ENCODE data around the gene MYL5. TPM values are rescaled to one million over a fixed set of nuclear protein-coding genes. Genes with fewer than 3 reads are reported as not detected.
A peak's percentile ranks its signal among the peaks of the same experiment; 100 is the strongest.

Gene MYL5
- total RNA-seq, 1 experiment from 2014 or later: 8.5 TPM

GRCh38 chr4:683247-683897, 9.0 kb downstream of the MYL5 start:
- TF ChIP-seq, protein P1, sequence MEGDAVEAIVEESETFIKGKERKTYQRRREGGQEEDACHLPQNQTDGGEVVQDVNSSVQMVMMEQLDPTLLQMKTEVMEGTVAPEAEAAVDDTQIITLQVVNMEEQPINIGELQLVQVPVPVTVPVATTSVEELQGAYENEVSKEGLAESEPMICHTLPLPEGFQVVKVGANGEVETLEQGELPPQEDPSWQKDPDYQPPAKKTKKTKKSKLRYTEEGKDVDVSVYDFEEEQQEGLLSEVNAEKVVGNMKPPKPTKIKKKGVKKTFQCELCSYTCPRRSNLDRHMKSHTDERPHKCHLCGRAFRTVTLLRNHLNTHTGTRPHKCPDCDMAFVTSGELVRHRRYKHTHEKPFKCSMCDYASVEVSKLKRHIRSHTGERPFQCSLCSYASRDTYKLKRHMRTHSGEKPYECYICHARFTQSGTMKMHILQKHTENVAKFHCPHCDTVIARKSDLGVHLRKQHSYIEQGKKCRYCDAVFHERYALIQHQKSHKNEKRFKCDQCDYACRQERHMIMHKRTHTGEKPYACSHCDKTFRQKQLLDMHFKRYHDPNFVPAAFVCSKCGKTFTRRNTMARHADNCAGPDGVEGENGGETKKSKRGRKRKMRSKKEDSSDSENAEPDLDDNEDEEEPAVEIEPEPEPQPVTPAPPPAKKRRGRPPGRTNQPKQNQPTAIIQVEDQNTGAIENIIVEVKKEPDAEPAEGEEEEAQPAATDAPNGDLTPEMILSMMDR (IDR thresholded peaks at IDR 0.05; ENCODE audit: unreplicated experiment): no peak
- no peaks in the 10 kb centered on the region for H3K27me3 Mint-ChIP-seq (ENCODE audit: unreplicated experiment)
- no TSS peak for BruUV-seq (replicated peaks)
- H3K27ac Mint-ChIP-seq (ENCODE audit: unreplicated experiment): no peak overlapping the region
- H3K4me1 Mint-ChIP-seq (ENCODE audit: low read depth, unreplicated experiment): peaks cover 7% of the 10 kb centered on the region
- no peak for DNase-seq
- H3K9me3 Mint-ChIP-seq (ENCODE audit: low read depth, unreplicated experiment): no peaks in the 10 kb centered on the region
- intact Hi-C loops (cut with micrococcal nuclease; ENCODE audit: unreplicated experiment): no loop called here
- peaks cover 22% of the 10 kb centered on the region for H3K36me3 Mint-ChIP-seq (ENCODE audit: insufficient read depth, unreplicated experiment)
- no peak overlapping the region for H3K4me3 Mint-ChIP-seq (ENCODE audit: low read depth, unreplicated experiment)
- CTCF ChIA-PET: no interaction called here

- CTCF ChIA-PET: no interaction called here
- Mint-ChIP-seq H3K4me1 (ENCODE audit: low read depth, unreplicated experiment) (peaks cover 7% of the 10 kb centered on the region), H3K36me3 (ENCODE audit: insufficient read depth, unreplicated experiment) (peaks cover 18% of the 10 kb centered on the region), H3K27me3 (ENCODE audit: unreplicated experiment) (no peaks in the 10 kb centered on the region), H3K9me3 (ENCODE audit: low read depth, unreplicated experiment) (no peaks in the 10 kb centered on the region), H3K27ac (ENCODE audit: unreplicated experiment) (no peak overlapping the region), H3K4me3 (ENCODE audit: low read depth, unreplicated experiment) (no peak overlapping the region)
- peak; percentile 32 for DNase-seq
- TF ChIP-seq, protein P1 (IDR thresholded peaks at IDR 0.05; ENCODE audit: unreplicated experiment): peak; percentile 32
- BruUV-seq (replicated peaks): no TSS peak
- intact Hi-C loops (cut with micrococcal nuclease; ENCODE audit: unreplicated experiment): no loop called here
These were observed 9.8 kb downstream of the MYL5 start for GRCh38 chr4:683982-684622.

GRCh38 chr4:684623-685327, 10.4 kb downstream of the MYL5 start:
- no peak overlapping the region for H3K4me3 Mint-ChIP-seq (ENCODE audit: low read depth, unreplicated experiment)

GRCh38 chr4:685679-686412, 11.5 kb downstream of the MYL5 start:
- Mint-ChIP-seq H3K4me1 (ENCODE audit: low read depth, unreplicated experiment) (peaks cover 7% of the 10 kb centered on the region), H3K27me3 (ENCODE audit: unreplicated experiment) (no peaks in the 10 kb centered on the region), H3K9me3 (ENCODE audit: low read depth, unreplicated experiment) (no peaks in the 10 kb centered on the region), H3K4me3 (ENCODE audit: low read depth, unreplicated experiment) (no peak overlapping the region), H3K36me3 (ENCODE audit: insufficient read depth, unreplicated experiment) (peaks cover 11% of the 10 kb centered on the region), H3K27ac (ENCODE audit: unreplicated experiment) (no peak overlapping the region)
- TF ChIP-seq, protein P1 (IDR thresholded peaks at IDR 0.05; ENCODE audit: unreplicated experiment): no peak
- intact Hi-C loops (cut with micrococcal nuclease; ENCODE audit: unreplicated experiment): no loop called here
- BruUV-seq (replicated peaks): no TSS peak
- DNase-seq: no peak
- CTCF ChIA-PET: no interaction called here

More at GRCh38 chr4:684623-685327, 10.4 kb downstream of the MYL5 start:
- TF ChIP-seq, protein P1 (IDR thresholded peaks at IDR 0.05; ENCODE audit: unreplicated experiment): no peak
- H3K9me3 Mint-ChIP-seq (ENCODE audit: low read depth, unreplicated experiment): no peaks in the 10 kb centered on the region
- CTCF ChIA-PET: no interaction called here
- BruUV-seq (replicated peaks): no TSS peak
- no peak for DNase-seq
- H3K4me1 Mint-ChIP-seq (ENCODE audit: low read depth, unreplicated experiment): peaks cover 7% of the 10 kb centered on the region
- peaks cover 18% of the 10 kb centered on the region for H3K36me3 Mint-ChIP-seq (ENCODE audit: insufficient read depth, unreplicated experiment)
- intact Hi-C loops (cut with micrococcal nuclease; ENCODE audit: unreplicated experiment): no loop called here
- H3K27ac Mint-ChIP-seq (ENCODE audit: unreplicated experiment): no peak overlapping the region
- H3K27me3 Mint-ChIP-seq (ENCODE audit: unreplicated experiment): no peaks in the 10 kb centered on the region

All from Calu3 (cell line).